HCT116 (cell line): ENCODE data around the gene BTNL8. TPM values are rescaled to one million over a fixed set of nuclear protein-coding genes. Genes with fewer than 3 reads are reported as not detected.

Experiments used
- ATAC-seq: fragments of 200-7000 bp; cut with Tn5 transposase; 2 replicates; pipeline ENCODE4 v1.9.1; 2020; ENCODE audit warnings: mild to moderate bottlenecking, moderate library complexity
- BruUV-seq: library from RNA; stranded (reverse); fragments of 400-500 nt; replicated peaks from 2 replicates; lab custom pipeline; 2021; lab: Mats Ljungman, UMichigan
- CTCF ChIA-PET: fragments of 300-600 bp; sonication (Branson Sonifier 250); formaldehyde crosslinking; loops from one replicate; lab custom pipeline; 2021; ENCODE audit warnings: antibody characterized with exemption; lab: Charles Lee
- POLR2A ChIA-PET: fragments of 300-600, 350-600 bp; sonication (Branson Sonifier 250); formaldehyde crosslinking; loops from one replicate; lab custom pipeline; 2021; ENCODE audit warnings: antibody characterized with exemption; lab: Charles Lee
- RAD21 ChIA-PET, 2 experiments: fragments of 300-600 bp; sonication (Branson Sonifier 250); formaldehyde crosslinking; loops; one replicate each; lab custom pipeline; 2023; ENCODE audit warnings: low total read pairs in 2 of 2; ENCODE audit not compliant: uncharacterized antibody in 2 of 2, unreplicated experiment in 2 of 2, low non-redundant PET in 1 of 2; lab: Charles Lee
- DNase-seq: peaks from one replicate; pipeline ENCODE4 v3.0.0-alpha.2; 2010; ENCODE audit warnings: low read depth, low spot score
- H2AFZ ChIP-seq: fragments of 200-600 bp; shearing (Covaris generic), sonication (generic); 2 replicates; pipeline ENCODE4 v1.6.1; 2017; ENCODE audit warnings: low read depth, mixed run types, mixed read lengths, antibody characterized with exemption, low read length; ENCODE audit not compliant: poor library complexity, severe bottlenecking
- H3K27ac ChIP-seq: 2 replicates; pipeline ENCODE4 v1.5.1; 2012; ENCODE audit warnings: low read depth, low read length
- H3K27me3 ChIP-seq: fragments of 200-600 bp; sonication (generic); 2 replicates; pipeline ENCODE4 v1.6.1; 2016; ENCODE audit warnings: mixed run types, low read length, mixed read lengths; ENCODE audit not compliant: insufficient read depth
- H3K36me3 ChIP-seq, 2 experiments: fragments of 200-500 bp in 1 of 2; fragments of 200-600 bp in 1 of 2; sonication (Bioruptor generic) in 1 of 2; sonication (generic) in 1 of 2; 2 replicates each; pipeline versions ENCODE4 v1.5.1 to v1.6.1; 2014 to 2016; ENCODE audit warnings: low read length in 2 of 2, inconsistent platforms in 1 of 2, mixed read lengths in 1 of 2, mixed run types in 1 of 2; ENCODE audit not compliant: insufficient read depth in 2 of 2, control insufficient read depth in 1 of 2
- H3K4me1 ChIP-seq, 2 experiments: fragments of 200-600 bp in 1 of 2; sonication (generic) in 1 of 2; 2 replicates each; pipeline versions ENCODE4 v1.5.1 to v1.6.1; 2012 to 2017; ENCODE audit warnings: low read length in 2 of 2, inconsistent platforms in 1 of 2, mild to moderate bottlenecking in 1 of 2, mixed read lengths in 1 of 2, mixed run types in 1 of 2, moderate library complexity in 1 of 2; ENCODE audit not compliant: insufficient read depth in 2 of 2, control insufficient read depth in 1 of 2
- H3K4me2 ChIP-seq: fragments of 200-600 bp; sonication (generic); 2 replicates; pipeline ENCODE4 v1.6.1; 2017; ENCODE audit warnings: mixed run types, low read length, mixed read lengths
- H3K4me3 ChIP-seq, 2 experiments: fragments of 200-600 bp in 1 of 2; sonication (generic) in 1 of 2; replicated peaks in 1 of 2; 2 replicates each; pipeline ENCODE4 v1.5.1; 2011 to 2016; ENCODE audit warnings: low read length in 2 of 2, control low read depth in 1 of 2, low read depth in 1 of 2, mild to moderate bottlenecking in 1 of 2, mixed read lengths in 1 of 2, mixed run types in 1 of 2
- H3K79me2 ChIP-seq: fragments of 200-600 bp; sonication (generic); 2 replicates; pipeline ENCODE4 v1.6.1; 2017; ENCODE audit warnings: mild to moderate bottlenecking, mixed run types, low read length, moderate library complexity, mixed read lengths; ENCODE audit not compliant: insufficient read depth
- H3K9ac ChIP-seq: fragments of 200-600 bp; sonication (generic); 2 replicates; pipeline ENCODE4 v1.6.1; 2016; ENCODE audit warnings: low read length, mixed read lengths
- H3K9me2 ChIP-seq: fragments of 200-600 bp; sonication (generic), shearing (Covaris generic); 2 replicates; pipeline ENCODE4 v1.6.1; 2017; ENCODE audit warnings: mixed run types, mild to moderate bottlenecking, moderate library complexity; ENCODE audit not compliant: insufficient read depth
- H3K9me3 ChIP-seq, 2 experiments: fragments of 200-500 bp in 1 of 2; fragments of 200-600 bp in 1 of 2; sonication (Bioruptor generic) in 1 of 2; sonication (generic) in 1 of 2; 2 replicates each; pipeline ENCODE4 v1.6.1; 2014 to 2017; ENCODE audit warnings: low read length in 2 of 2, mixed read lengths in 2 of 2, inconsistent platforms in 1 of 2, low read depth in 1 of 2, mild to moderate bottlenecking in 1 of 2, mixed run types in 1 of 2, moderate library complexity in 1 of 2; ENCODE audit not compliant: control insufficient read depth in 1 of 2, insufficient read depth in 1 of 2
- H4K20me1 ChIP-seq: fragments of 200-600 bp; sonication (generic), shearing (Covaris generic); 2 replicates; pipeline ENCODE4 v1.6.1; 2017; ENCODE audit warnings: mixed run types, mild to moderate bottlenecking, moderate library complexity; ENCODE audit not compliant: insufficient read depth
- ELF1 ChIP-seq: IDR thresholded peaks from 2 replicates; pipeline ENCODE4 v1.6.1; 2012; ENCODE audit warnings: low read depth, borderline replicate concordance
- EZH2 ChIP-seq: fragments of 200-600 bp; sonication (generic); IDR thresholded peaks from 2 replicates; pipeline ENCODE4 v1.6.1; 2017; ENCODE audit warnings: antibody characterized with exemption, mixed run types
- EZH2phosphoT487 ChIP-seq: fragments of 200-600 bp; IDR thresholded peaks from 2 replicates; pipeline ENCODE4 v1.6.1; 2018; ENCODE audit warnings: antibody characterized with exemption, borderline replicate concordance
- JUND ChIP-seq: IDR thresholded peaks from 2 replicates; pipeline ENCODE4 v1.6.1; 2012
- POLR2A ChIP-seq: IDR thresholded peaks from 2 replicates; pipeline ENCODE4 v1.7.0; 2011; ENCODE audit warnings: borderline replicate concordance; ENCODE audit not compliant: insufficient read depth, insufficient read length; ENCODE audit errors: extremely low read depth
- RAD21 ChIP-seq: IDR thresholded peaks from 2 replicates; pipeline ENCODE4 v1.6.1; 2012; ENCODE audit warnings: low read depth, mild to moderate bottlenecking
- SIN3A ChIP-seq: IDR thresholded peaks from 2 replicates; pipeline ENCODE4 v1.6.1; 2012; ENCODE audit warnings: low read depth
- SP1 ChIP-seq: IDR thresholded peaks from 2 replicates; pipeline ENCODE4 v1.6.1; 2012; ENCODE audit warnings: low read depth
- SRF ChIP-seq: IDR thresholded peaks from 2 replicates; pipeline ENCODE4 v1.6.1; 2012; ENCODE audit warnings: low read depth
- TCF7L2 ChIP-seq: IDR thresholded peaks from 2 replicates; pipeline ENCODE4 v1.7.0; 2011; ENCODE audit warnings: borderline replicate concordance, inconsistent platforms; ENCODE audit not compliant: insufficient read depth, insufficient read length; ENCODE audit errors: extremely low read depth
- YY1 ChIP-seq: IDR thresholded peaks from 2 replicates; pipeline ENCODE4 v1.6.1; 2011; ENCODE audit warnings: low read length, low read depth, moderate library complexity, mild to moderate bottlenecking; ENCODE audit not compliant: insufficient replicate concordance; ENCODE audit errors: extremely low read depth
- ZFX ChIP-seq: fragments of 450-650 bp; IDR thresholded peaks from 2 replicates; pipeline ENCODE4 v1.6.1; 2017
- ZNF274 ChIP-seq: fragments of 200-500 bp; sonication (Bioruptor generic); IDR thresholded peaks from 2 replicates; pipeline ENCODE4 v1.6.1; 2014; ENCODE audit warnings: mild to moderate bottlenecking, low read depth, low read length, inconsistent platforms
- intact Hi-C: fragments of 100-400 bp; cut with micrococcal nuclease; formaldehyde crosslinking; loops from 2 replicates; pipeline ENCODE4 v1.10.0; 2022
- total RNA-seq: library from RNA; stranded (reverse); gene quantifications from one replicate; pipeline ENCODE4 v1.2.1, GENCODE V29; 2021; ENCODE audit not compliant: unreplicated experiment
- TF ChIP-seq, protein P1 (sequence below): IDR thresholded peaks from 2 replicates; pipeline ENCODE4 v1.6.1; 2012
- TF ChIP-seq, protein P2 (sequence below), 3 experiments: fragments of 200-600 bp in 1 of 3; sonication (generic) in 1 of 3; IDR thresholded peaks in 2 of 3; conservative IDR thresholded peaks in 1 of 3; 2 replicates each; pipeline ENCODE4 v1.5.1; 2012 to 2017; ENCODE audit warnings: low read depth in 2 of 3, low read length in 2 of 3, antibody characterized with exemption in 1 of 3, borderline replicate concordance in 1 of 3, control low read depth in 1 of 3, mild to moderate bottlenecking in 1 of 3, mixed read lengths in 1 of 3, mixed run types in 1 of 3, moderate library complexity in 1 of 3; ENCODE audit not compliant: insufficient read depth in 1 of 3

Gene BTNL8
- total RNA-seq, 1 experiment from 2014 or later = not detected

DNA sequence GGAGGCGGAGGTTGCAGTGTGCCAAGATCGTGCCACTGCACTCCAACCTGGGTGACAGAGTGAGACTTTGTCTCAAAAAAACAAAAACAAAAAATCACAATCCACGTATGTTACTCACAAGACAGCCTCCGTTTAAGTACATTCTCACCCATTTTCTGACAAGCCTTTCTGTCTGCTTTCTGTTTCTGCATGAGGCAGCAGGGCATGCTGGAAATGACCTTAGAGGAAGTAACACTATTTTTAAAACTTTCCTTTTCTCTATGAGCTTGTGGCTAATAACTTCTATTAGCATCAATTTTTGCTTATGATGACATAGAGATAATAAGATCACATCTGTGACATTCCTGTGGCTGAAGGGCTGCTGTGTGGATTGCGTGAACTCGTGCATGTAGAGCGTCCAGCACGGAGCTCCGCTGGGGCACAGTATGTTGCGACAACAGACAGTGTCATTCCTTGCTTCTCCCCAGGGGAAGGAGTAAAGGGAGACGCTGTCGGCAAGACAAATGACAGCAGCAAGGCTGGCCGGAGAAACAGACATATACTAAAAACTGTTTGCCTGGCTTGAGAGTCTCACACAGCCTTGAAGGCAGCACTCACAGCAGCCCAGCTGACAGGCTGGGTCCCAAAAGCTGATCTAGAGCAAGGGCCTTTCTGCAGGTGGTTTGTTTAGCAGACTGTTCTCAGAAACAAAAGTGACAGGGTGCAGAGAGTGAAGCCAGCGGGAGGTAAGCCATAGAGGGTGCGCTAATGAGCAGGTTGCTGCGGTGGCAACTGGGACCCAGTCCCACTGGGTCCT lies 91.3 kb downstream of the BTNL8 start (continued):
- TF ChIP-seq TCF7L2 (no peak), YY1 (no peak), SP1 (no peak)
- TF ChIP-seq, protein P1, sequence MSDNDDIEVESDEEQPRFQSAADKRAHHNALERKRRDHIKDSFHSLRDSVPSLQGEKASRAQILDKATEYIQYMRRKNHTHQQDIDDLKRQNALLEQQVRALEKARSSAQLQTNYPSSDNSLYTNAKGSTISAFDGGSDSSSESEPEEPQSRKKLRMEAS = no peak

DNA sequence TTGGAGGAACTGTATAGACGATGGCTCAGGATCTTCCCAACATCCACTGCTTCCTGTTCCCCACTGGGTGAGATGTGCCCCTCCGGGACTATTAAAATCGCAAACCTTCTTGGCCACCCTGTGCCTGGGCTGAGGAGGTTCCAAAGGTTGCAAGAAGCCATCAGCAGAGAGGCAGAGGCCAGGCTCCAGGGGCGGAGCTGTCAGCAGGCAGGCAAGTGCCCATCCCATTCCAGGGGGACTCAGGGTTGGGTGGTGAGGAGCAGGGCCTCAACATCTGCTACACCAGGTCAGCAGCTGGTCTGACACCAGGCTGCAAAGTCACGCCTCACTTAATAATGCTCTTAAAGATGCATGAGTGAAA lies 91.9 kb downstream of the BTNL8 start:
- no peak overlapping the region for H3K27ac ChIP-seq
- no peaks in the 10 kb centered on the region for H3K79me2 ChIP-seq
- no peak for ATAC-seq
- no peaks in the 10 kb centered on the region for H3K27me3 ChIP-seq
- no peak overlapping the region for H3K4me2 ChIP-seq
- TF ChIP-seq SRF = no peak
- TF ChIP-seq ELF1 = no peak
- TF ChIP-seq JUND = no peak
- TF ChIP-seq, protein P2, sequence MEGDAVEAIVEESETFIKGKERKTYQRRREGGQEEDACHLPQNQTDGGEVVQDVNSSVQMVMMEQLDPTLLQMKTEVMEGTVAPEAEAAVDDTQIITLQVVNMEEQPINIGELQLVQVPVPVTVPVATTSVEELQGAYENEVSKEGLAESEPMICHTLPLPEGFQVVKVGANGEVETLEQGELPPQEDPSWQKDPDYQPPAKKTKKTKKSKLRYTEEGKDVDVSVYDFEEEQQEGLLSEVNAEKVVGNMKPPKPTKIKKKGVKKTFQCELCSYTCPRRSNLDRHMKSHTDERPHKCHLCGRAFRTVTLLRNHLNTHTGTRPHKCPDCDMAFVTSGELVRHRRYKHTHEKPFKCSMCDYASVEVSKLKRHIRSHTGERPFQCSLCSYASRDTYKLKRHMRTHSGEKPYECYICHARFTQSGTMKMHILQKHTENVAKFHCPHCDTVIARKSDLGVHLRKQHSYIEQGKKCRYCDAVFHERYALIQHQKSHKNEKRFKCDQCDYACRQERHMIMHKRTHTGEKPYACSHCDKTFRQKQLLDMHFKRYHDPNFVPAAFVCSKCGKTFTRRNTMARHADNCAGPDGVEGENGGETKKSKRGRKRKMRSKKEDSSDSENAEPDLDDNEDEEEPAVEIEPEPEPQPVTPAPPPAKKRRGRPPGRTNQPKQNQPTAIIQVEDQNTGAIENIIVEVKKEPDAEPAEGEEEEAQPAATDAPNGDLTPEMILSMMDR (IDR thresholded peaks at IDR 0.05 in 2 of 3, conservative IDR thresholded peaks at IDR 0.05 in 1 of 3; ENCODE audit: borderline replicate concordance in 1 of 3, insufficient read depth in 1 of 3, low read depth in 2 of 3, low read length in 2 of 3) = no peak
- TF ChIP-seq ZFX = no peak
- TF ChIP-seq, protein P1 = no peak
- no peak for TF ChIP-seq POLR2A
- no peak for TF ChIP-seq RAD21
- no peak for TF ChIP-seq EZH2
- no peak for TF ChIP-seq ZNF274
- TF ChIP-seq SIN3A = no peak
- no peak for TF ChIP-seq YY1
- no peak for TF ChIP-seq EZH2phosphoT487
- ChIA-PET RAD21 (no interaction called here), POLR2A (no interaction called here), CTCF (no interaction called here)
- no peaks in the 10 kb centered on the region for H3K4me1 ChIP-seq
- no peak overlapping the region for H3K9ac ChIP-seq
- no peaks in the 10 kb centered on the region for H3K9me3 ChIP-seq
- no peak for DNase-seq
- H3K36me3 ChIP-seq = no peaks in the 10 kb centered on the region
- intact Hi-C loops = no loop called here
- BruUV-seq = no TSS peak
- H2AFZ ChIP-seq = no peak overlapping the region
- no peaks in the 10 kb centered on the region for H4K20me1 ChIP-seq
- H3K9me2 ChIP-seq = no peaks in the 10 kb centered on the region
- H3K4me3 ChIP-seq = no peak overlapping the region
